Stimulated activated CD4-positive, alpha-beta T cell treated with anti-CD3 and anti-CD28 coated beads, Interleukin-4, amount 100 ng/mL, for 24 hours (primary cell): ENCODE data around the gene LRP1B.

Experiments used
- DNase-seq: peaks from one replicate; pipeline ENCODE4 v3.0.0-alpha.2; 2020

LRP1B gene

DNA sequence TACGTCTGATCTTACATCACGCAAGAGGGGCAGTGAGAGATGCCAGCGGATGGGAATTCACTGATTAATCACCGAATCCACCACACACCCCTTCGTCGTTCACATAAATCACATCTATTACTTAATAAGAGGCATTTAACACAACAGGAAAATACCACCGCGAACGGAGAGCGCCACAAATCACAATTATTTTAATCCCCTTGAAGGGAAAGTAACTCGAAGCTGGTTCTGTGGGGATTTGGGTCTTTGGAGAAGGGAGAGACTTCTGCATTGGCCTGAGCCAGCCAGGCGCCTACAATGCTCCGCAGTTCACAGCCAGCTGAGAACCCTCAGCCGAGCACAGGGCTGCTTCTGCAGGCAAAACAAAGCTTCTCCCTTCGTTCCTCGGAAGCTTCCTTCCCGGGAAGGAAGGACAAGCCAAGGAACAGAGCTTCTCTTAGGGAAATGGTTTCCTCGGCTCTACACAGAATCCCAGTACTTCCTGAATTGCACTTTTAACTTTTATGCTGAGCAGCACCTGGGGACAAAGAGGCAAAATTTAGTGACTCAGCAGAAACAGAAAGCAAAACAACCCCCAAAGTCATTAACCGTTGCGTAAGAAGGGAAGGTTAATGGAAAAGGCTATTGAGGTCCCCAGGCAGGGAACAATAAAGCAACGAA lies at the start of gene LRP1B:
TSS of gene LRP1B (minus strand) at position 7 of the 660 bp plus-strand sequence. CDS start 287 bp downstream, outside the sequence.
- no peak for DNase-seq

DNA sequence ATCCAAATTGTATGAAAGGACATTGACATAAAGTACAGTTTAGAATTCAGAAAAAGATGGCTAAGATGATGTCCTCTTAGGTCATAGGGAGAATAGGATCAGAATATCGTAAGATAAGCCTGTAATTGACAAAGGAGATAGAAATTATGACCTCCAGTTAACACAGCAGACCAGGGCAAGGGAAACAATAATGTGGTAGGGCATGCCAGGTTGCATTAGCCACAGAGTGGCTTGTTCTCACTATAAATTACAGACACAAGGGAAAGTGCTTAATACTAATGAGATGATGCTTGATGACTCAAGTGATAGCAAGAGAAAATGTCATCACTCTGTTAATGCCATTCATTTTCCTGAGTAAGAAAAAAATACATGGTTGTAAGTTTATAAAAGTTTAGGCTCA lies 48.9 kb upstream of the LRP1B start:
- DNase-seq: no peak

DNA sequence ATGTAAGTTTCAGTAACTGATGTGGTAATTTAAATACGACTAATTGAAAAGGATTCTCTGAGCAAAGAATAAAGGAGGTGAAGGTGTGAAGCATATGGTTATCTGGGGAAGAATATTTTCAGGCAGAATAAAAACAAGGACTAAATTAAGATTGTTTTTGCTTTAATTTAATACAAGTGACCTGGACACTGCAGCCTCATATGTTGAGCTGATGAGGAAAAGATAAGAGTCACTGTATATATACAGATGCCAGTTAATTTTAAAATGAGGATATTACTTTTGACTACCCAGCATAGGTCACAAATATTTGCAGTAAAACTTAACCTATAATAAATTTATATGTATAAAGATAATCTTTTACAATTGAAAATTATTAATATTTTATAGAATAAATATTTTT lies 47.8 kb upstream of the LRP1B start:
- no peak for DNase-seq

GRCh38 chr2:142176941-142177340 lies 46.1 kb upstream of the LRP1B start:
- no peak for DNase-seq

- no peak for DNase-seq
These were observed 45.1 kb upstream of the LRP1B start for GRCh38 chr2:142175813-142176338.

DNA sequence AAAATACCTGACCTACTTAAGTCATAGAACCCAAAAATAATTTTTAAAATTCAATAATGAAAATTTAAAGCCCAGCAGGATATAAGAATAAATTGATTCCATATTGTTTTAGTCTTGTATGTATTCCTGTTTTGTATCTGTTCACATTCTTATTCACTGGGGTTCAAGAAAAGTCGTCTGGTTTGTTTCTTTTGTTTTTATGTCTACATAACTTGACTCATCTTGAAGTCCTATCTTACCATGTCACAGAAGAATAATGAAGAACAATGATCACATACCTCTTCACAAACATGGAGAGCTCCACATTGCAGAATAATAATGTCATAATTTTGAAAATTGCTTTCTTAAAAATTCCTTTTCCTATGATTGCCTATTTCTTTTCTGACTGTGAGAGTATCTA lies 43.4 kb upstream of the LRP1B start:
- DNase-seq: no peak

GRCh38 chr2:142170847-142171246 lies 40.0 kb upstream of the LRP1B start:
- DNase-seq: no peak

- DNase-seq: no peak
These were observed 35.0 kb upstream of the LRP1B start for GRCh38 chr2:142165790-142166189.

- DNase-seq: no peak
These were observed 22.8 kb upstream of the LRP1B start for GRCh38 chr2:142153601-142154000.

- DNase-seq: no peak
These were observed 19.6 kb upstream of the LRP1B start for GRCh38 chr2:142150453-142150852.

- no peak for DNase-seq
These were observed 13.7 kb upstream of the LRP1B start for GRCh38 chr2:142144547-142144946.

DNA sequence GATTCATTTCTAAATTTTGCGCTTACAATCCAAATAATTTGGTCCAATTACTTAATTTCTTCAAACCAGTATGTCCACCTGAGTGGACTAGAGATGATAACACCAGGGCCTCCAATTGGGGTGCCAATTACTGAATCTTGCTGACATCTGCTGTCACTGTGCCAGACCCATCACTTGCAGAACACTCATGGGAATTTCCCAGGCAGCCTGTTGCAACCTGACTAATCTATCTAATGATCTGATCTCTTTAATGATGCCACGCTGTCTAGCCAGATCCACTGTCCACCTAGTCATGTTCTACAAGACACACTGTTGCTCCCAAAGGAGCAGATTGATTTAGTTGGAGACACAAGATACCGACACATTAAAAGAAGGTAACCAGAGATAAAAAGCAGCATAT lies 11.8 kb upstream of the LRP1B start:
- DNase-seq: no peak

DNA sequence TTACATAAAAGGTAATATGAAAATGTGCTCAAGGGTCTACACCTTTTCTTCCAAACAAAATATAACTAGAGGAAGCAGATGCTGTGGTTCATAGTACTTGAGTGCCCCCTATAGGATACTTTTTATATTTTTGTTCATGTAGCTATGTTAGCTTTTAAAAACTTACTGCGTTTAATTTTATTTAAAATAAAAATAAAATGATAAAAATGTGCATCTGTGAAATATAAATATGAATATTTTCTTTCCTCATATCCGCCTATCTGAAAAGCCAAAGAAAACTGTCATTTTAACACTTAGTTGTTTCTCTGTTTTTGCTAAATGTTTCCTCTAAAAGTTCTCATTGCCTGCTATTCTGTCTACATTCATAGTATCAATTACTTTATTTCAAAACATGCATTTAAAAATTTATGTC lies 9.6 kb upstream of the LRP1B start:
- no peak for DNase-seq

DNA sequence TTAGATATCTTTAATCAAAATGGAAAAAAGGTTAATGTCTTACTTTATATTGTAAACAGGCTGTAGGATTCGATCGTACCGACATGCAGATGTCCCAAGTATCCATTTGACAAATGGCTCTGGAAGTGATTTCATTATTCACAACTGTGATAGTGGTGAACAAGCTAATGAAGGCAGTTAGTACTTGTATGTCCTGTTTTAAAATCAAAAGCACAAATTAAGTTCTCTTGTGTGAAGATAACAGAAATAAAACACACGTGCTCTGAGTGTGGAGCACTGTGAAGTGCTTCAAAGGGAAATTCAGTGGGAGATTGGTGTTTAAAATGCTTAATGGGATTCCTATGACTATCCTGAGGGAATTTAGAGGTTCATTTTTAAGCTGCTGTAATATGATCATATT lies 8.6 kb upstream of the LRP1B start:
- DNase-seq: no peak

GRCh38 chr2:142136571-142136970 lies 5.8 kb upstream of the LRP1B start:
- DNase-seq: no peak

GRCh38 chr2:142134911-142135310 lies 4.1 kb upstream of the LRP1B start:
- DNase-seq: no peak

GRCh38 chr2:142130111-142131009 lies 456 bp downstream of the LRP1B start:
- no peak for DNase-seq

- DNase-seq: no peak
These were observed 2.7 kb downstream of the LRP1B start for GRCh38 chr2:142128105-142128504.

- DNase-seq: no peak
These were observed 3.6 kb downstream of the LRP1B start for GRCh38 chr2:142127248-142127647.

DNA sequence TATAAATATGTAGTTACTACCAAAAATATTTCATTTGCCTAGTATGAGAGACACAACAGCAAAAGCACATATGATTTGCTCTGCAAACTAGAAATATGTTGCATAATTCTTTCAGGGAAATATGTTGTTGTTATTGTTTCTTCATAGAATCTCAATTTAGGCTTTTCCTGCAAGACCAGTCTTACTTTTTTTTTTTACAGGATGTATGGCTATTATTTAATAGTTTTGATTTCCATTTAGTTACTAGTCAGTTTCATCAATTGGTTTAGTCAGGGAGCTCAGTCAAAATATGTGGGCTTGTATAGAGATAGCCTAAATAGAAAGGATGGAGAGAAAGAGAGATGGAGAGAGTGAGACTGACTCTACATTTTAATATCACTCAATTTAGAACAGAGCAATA lies 6.1 kb downstream of the LRP1B start:
- DNase-seq: no peak

DNA sequence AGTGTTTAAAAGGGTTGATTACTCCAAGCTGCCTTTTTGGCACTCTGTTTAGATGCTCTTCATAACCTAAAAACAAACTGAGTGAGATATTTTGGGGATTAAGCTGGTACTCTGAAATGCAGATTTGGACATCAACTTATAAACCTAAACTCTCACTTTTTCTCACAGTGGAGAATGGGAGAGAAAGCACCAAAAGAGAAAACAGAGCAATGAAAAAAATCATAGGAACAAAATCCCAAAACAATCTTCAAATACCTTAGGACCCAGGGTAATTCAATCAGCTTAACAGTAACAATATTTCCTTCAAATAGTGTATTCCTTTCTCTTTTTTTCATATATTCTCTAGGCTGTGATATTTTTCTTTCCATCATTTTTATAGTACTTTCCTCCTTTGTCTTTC lies 11.5 kb downstream of the LRP1B start:
- no peak for DNase-seq

GRCh38 chr2:142112757-142113221 lies 18.0 kb downstream of the LRP1B start:
- DNase-seq: no peak

GRCh38 chr2:142104134-142104758 lies 26.6 kb downstream of the LRP1B start:
- no peak for DNase-seq

DNA sequence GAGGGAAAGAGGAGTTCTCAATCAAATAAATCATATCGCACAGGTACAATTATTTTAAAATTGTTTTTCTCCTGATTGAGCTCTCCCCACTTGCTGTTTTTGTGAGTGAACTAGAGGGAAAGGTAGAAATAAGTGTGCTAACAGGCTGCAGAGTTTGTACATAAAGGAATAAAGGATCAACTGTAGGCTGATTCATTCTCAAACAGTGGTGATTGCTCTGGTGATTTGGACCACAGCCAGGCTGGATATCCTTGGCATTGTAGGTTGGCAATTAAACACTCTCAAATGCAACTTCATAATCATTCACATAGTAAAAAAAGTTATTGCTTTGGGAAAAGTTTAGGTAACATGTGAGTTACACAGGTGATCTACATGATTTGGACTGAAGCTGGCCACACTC lies 29.8 kb downstream of the LRP1B start:
- DNase-seq: no peak
